Left ventricle myocardium inferior (tissue), 1 donor: ENCODE data around the gene CCDC6. TPM values are rescaled to one million over a fixed set of nuclear protein-coding genes. Genes with fewer than 3 reads are reported as not detected.

Source experiments
- DNase-seq: peaks from one replicate; pipeline ENCODE4 v3.0.0-alpha.2; 2020
- H3K27ac ChIP-seq: fragments of 200-600 bp; replicated peaks from 2 replicates; pipeline ENCODE4 v1.8.0; 2021
- H3K27me3 ChIP-seq: fragments of 200-600 bp; 2 replicates; pipeline ENCODE4 v1.8.0; 2021; ENCODE audit warnings: low read depth
- H3K36me3 ChIP-seq: fragments of 200-600 bp; 2 replicates; pipeline ENCODE4 v1.8.0; 2021
- H3K4me1 ChIP-seq: fragments of 200-600 bp; 2 replicates; pipeline ENCODE4 v1.8.0; 2021
- H3K4me3 ChIP-seq: fragments of 200-600 bp; 2 replicates; pipeline ENCODE4 v1.8.0; 2021; ENCODE audit warnings: mild to moderate bottlenecking, moderate library complexity
- H3K9me3 ChIP-seq: fragments of 200-600 bp; replicated peaks from 2 replicates; pipeline ENCODE4 v1.8.0; 2021
- intact Hi-C: fragments of 100-400 bp; cut with micrococcal nuclease; formaldehyde crosslinking; loops from one replicate; pipeline ENCODE4 v1.11.0; 2022
- total RNA-seq: library from RNA; stranded (reverse); fragmentation: NEBNext Ultra II Directional; extraction: Animal tissue kit (Norgen Biotek cat#: 25700); gene quantifications from one replicate; pipeline ENCODE4 v1.2.1, GENCODE V29; 2021
- TF ChIP-seq, protein P1 (sequence below): fragments of 200-600 bp; IDR thresholded peaks from 2 replicates; pipeline ENCODE4 v1.8.0; 2021; ENCODE audit warnings: antibody characterized with exemption, mild to moderate bottlenecking, borderline replicate concordance
- donor health status: DM: no; HTN: yes; CAD: no; lungs with severe emphysema.

The CCDC6 gene
- total RNA-seq, 1 donor from 2014 or later, result 16.4 TPM

DNA sequence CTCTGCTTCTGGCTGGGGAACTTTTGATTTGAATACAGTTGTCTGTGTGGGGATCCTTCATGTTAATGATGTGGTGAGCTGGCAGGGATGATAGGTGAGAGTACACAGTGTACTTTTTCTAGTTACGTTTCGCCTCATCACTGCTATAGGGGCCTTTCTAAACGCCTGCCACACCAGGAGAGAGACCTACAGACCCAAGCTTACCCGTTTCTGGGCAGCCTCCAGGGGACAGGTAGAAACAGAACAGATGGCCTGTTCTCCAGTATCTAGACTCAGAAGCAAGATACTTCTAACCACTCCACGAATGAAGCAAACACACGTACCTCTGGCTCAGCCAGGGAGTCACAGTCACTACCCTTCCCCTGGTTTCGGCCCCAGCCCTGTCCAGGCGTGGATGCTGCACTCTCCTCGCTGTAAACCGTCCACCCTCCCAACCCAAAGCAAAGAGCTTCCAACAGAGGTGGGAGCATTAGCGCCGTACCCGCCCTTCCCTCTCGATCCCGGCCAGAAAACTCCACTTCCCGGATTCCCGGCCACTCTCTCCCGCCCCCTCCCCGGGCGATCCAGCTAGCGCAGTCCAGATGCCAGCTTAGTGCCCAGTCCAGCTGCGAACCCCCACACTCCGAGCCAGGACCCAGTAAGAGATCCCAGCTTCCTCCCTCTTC, 1.2 kb downstream of the CCDC6 start:
- Histone ChIP-seq H3K4me1 (peaks cover 58% of the 10 kb centered on the region), H3K27ac (peak overlapping the region; percentile 96), H3K36me3 (no peaks in the 10 kb centered on the region), H3K9me3 (no peaks in the 10 kb centered on the region), H3K27me3 (no peaks in the 10 kb centered on the region), H3K4me3 (peak overlapping the region; percentile 98)
- DNase-seq, result no peak
- TF ChIP-seq, protein P1, sequence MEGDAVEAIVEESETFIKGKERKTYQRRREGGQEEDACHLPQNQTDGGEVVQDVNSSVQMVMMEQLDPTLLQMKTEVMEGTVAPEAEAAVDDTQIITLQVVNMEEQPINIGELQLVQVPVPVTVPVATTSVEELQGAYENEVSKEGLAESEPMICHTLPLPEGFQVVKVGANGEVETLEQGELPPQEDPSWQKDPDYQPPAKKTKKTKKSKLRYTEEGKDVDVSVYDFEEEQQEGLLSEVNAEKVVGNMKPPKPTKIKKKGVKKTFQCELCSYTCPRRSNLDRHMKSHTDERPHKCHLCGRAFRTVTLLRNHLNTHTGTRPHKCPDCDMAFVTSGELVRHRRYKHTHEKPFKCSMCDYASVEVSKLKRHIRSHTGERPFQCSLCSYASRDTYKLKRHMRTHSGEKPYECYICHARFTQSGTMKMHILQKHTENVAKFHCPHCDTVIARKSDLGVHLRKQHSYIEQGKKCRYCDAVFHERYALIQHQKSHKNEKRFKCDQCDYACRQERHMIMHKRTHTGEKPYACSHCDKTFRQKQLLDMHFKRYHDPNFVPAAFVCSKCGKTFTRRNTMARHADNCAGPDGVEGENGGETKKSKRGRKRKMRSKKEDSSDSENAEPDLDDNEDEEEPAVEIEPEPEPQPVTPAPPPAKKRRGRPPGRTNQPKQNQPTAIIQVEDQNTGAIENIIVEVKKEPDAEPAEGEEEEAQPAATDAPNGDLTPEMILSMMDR, result no peak
- intact Hi-C loops, result no loop called here

DNA sequence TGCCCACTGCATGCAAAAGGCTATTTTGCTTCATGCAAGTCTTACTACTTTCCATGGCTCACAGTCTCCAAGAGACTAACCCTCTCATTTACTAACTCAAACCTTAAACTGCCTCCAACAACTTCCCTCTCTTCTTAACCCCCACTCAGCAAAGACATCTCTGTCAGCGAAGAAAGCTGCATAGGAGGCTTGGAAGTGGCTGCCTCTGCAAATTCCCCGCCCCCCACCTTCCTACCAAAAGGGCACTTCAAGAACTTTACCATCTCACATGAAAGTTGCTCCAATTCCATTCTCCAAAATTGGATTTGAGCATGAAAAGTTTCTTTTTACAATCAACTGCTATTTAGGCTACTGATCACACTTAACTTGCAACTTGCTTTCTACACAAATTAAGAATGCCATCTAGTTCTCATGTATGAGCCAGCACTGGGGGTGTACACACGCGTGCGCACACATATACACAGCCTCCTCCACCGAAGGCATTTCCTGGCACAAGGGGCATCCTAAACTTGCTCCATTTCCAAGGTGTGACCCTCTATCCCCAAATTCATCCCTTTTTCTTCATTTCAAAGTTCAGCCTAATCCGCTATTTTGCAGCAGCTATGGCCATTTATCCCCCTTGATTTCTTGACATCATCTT, 1.8 kb downstream of the CCDC6 start:
- Histone ChIP-seq H3K36me3 (no peaks in the 10 kb centered on the region), H3K9me3 (no peaks in the 10 kb centered on the region), H3K27me3 (no peaks in the 10 kb centered on the region), H3K27ac (peak overlapping the region; percentile 96), H3K4me1 (peaks cover 61% of the 10 kb centered on the region), H3K4me3 (peak overlapping the region; percentile 98)
- TF ChIP-seq, protein P1, result no peak
- DNase-seq, result no peak
- intact Hi-C loops, result no loop called here

DNA sequence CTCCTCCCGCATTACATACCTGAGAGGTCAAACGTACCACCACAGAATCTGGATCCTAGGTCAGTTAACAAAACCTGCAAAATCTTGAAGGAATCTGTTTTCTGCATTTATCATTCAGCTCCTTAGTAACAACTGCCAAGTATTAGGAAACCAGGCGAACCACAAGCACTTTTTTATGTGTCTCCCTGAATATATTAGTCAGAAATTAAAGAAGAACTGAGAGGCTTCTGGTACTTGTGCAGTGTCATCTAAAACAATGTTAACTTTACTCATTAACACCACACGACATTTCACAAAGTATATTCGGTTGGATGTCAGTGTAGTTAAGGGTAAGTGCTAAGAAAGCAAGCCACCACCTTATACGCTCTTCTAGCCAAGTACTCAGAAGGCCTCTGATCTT, 2.5 kb downstream of the CCDC6 start:
- Histone ChIP-seq H3K4me1 (peaks cover 66% of the 10 kb centered on the region), H3K27me3 (no peaks in the 10 kb centered on the region), H3K9me3 (no peaks in the 10 kb centered on the region), H3K36me3 (no peaks in the 10 kb centered on the region), H3K27ac (no peak overlapping the region), H3K4me3 (peak overlapping the region; percentile 98)
- intact Hi-C loops, result no loop called here
- no peak for DNase-seq
- TF ChIP-seq, protein P1, result no peak

DNA sequence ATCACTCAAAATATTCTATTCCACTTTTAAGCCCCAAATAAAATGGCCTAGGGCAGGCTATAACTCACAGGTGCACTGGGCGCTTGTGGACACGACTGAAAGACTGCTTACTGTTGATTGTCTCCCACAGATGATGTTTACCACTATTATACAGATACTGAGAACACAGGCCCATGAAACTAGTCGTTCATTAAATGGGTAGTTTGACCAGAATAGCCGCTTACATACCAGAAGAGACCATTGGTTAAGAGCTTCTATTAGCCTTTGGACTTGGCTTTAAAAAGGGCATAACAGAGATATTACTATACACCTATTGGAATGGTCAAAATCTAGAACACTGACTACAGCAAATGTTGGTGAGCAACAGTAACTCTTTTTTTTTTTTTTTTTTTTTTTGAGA, 4.3 kb downstream of the CCDC6 start:
- Histone ChIP-seq H3K4me3 (no peak overlapping the region), H3K36me3 (no peaks in the 10 kb centered on the region), H3K4me1 (peaks cover 66% of the 10 kb centered on the region), H3K9me3 (no peaks in the 10 kb centered on the region), H3K27me3 (no peaks in the 10 kb centered on the region), H3K27ac (no peak overlapping the region)
- TF ChIP-seq, protein P1, result no peak
- intact Hi-C loops, result no loop called here
- DNase-seq, result no peak

DNA sequence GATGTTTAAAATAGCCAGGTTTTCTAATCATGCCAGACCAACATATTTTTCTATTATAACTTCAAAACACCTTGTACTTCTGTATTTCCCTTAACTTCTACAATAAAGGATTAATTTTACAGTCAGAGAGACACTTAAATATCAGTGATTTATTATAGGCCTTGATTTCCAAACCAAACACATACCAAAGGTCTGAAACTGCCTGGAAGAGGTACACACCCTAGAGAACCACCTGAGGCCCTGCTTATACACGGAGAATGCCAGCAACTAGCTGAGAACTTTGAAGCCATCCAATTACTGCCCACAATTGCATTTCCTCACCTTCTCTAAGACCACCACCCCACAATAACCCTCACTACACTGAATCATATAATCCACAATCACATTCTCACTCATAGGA, 4.9 kb downstream of the CCDC6 start:
- DNase-seq, result no peak
- H3K27ac ChIP-seq, result no peak overlapping the region
- no peaks in the 10 kb centered on the region for H3K27me3 ChIP-seq
- H3K4me1 ChIP-seq, result peaks cover 66% of the 10 kb centered on the region
- intact Hi-C loops, result no loop called here
- H3K9me3 ChIP-seq, result no peaks in the 10 kb centered on the region
- H3K36me3 ChIP-seq, result no peaks in the 10 kb centered on the region
- TF ChIP-seq, protein P1, result no peak
- H3K4me3 ChIP-seq, result no peak overlapping the region
